HG03108 (cell line): ENCODE measurements around the gene CACNG1.
"Not testable (repeated sequence)": the region's sequence is repeated elsewhere in the genome, so short reads cannot be mapped to it uniquely, and the experiment has no call there.

Experiments used
- ATAC-seq: cut with Tn5 transposase; IDR thresholded peaks from one replicate; pipeline ENCODE4 v1.9.1; 2021; ENCODE audit warnings: moderate library complexity; ENCODE audit not compliant: unreplicated experiment

The CACNG1 gene

GRCh38 chr17:67025216-67025792 is 19.1 kb upstream of the CACNG1 start:
- no peak for ATAC-seq

GRCh38 chr17:67026341-67026740 is 18.0 kb upstream of the CACNG1 start:
- no peak for ATAC-seq

GRCh38 chr17:67027031-67027628 is 17.2 kb upstream of the CACNG1 start:
- no peak for ATAC-seq

- no peak for ATAC-seq
These were observed 13.7 kb upstream of the CACNG1 start for GRCh38 chr17:67030641-67031040.

- no peak for ATAC-seq
These were observed 12.0 kb upstream of the CACNG1 start for GRCh38 chr17:67032382-67032781.

GRCh38 chr17:67032985-67033384 is 11.4 kb upstream of the CACNG1 start:
- ATAC-seq = no peak

- no peak for ATAC-seq
These were observed 10.7 kb upstream of the CACNG1 start for GRCh38 chr17:67033613-67034012.

- peak; percentile 63 for ATAC-seq
These were observed 8.9 kb upstream of the CACNG1 start for GRCh38 chr17:67035131-67036083.

GRCh38 chr17:67038861-67039365 is 5.4 kb upstream of the CACNG1 start:
- ATAC-seq = no peak

- no peak for ATAC-seq
These were observed 3.7 kb upstream of the CACNG1 start for GRCh38 chr17:67040652-67041051.

- ATAC-seq = not testable (repeated sequence)
These were observed 3.2 kb upstream of the CACNG1 start for GRCh38 chr17:67041119-67041518.

- ATAC-seq = no peak
These were observed 2.8 kb upstream of the CACNG1 start for GRCh38 chr17:67041531-67041930.

GRCh38 chr17:67041941-67042899 is 2.1 kb upstream of the CACNG1 start:
- ATAC-seq = no peak

GRCh38 chr17:67043283-67043682 is 1.1 kb upstream of the CACNG1 start:
- no peak for ATAC-seq

- ATAC-seq = no peak
These were observed 586 bp downstream of the CACNG1 start for GRCh38 chr17:67044940-67045339.

GRCh38 chr17:67046398-67046797 is 2.0 kb downstream of the CACNG1 start:
- ATAC-seq = no peak

- ATAC-seq = no peak
These were observed 3.0 kb downstream of the CACNG1 start for GRCh38 chr17:67047382-67047781.

GRCh38 chr17:67049025-67049739 is 4.8 kb downstream of the CACNG1 start:
- ATAC-seq = no peak

GRCh38 chr17:67050066-67050465 is 5.7 kb downstream of the CACNG1 start:
- ATAC-seq = no peak
